HepG2 (cell line): ENCODE measurements around the gene DNAJA2. TPM values are rescaled to one million over a fixed set of nuclear protein-coding genes. Genes with fewer than 3 reads are reported as not detected.

Source experiments
- CREM ChIP-seq, 2 experiments: sonication (generic) in 1 of 2; formaldehyde crosslinking in 1 of 2; IDR thresholded peaks; 2 replicates each; pipeline versions ENCODE4 v1.4.0 to v1.6.1; 2016 to 2020; ENCODE audit warnings: antibody characterized with exemption in 1 of 2, mild to moderate bottlenecking in 1 of 2, missing genetic modification reagents in 1 of 2
- GPN1 ChIP-seq: sonication (generic); formaldehyde crosslinking; IDR thresholded peaks from 2 replicates; pipeline ENCODE4 v1.5.1; 2020; ENCODE audit warnings: missing genetic modification reagents, borderline replicate concordance
- MZF1 ChIP-seq: sonication (generic); formaldehyde crosslinking; IDR thresholded peaks from 2 replicates; pipeline ENCODE4 v1.8.1; 2023; ENCODE audit warnings: mild to moderate bottlenecking, missing genetic modification reagents, borderline replicate concordance
- NFIC ChIP-seq: IDR thresholded peaks from 2 replicates; pipeline ENCODE4 v1.6.1; 2012; ENCODE audit warnings: mild to moderate bottlenecking, low read length, inconsistent platforms
- NFYC ChIP-seq: IDR thresholded peaks from 2 replicates; pipeline ENCODE4 v1.6.1; 2016; ENCODE audit warnings: missing genetic modification reagents, missing compliant biosample characterization
- POGZ ChIP-seq: sonication (generic); formaldehyde crosslinking; IDR thresholded peaks from 2 replicates; pipeline ENCODE4 v1.4.0; 2020; ENCODE audit warnings: mild to moderate bottlenecking, missing genetic modification reagents
- PTBP1 ChIP-seq: fragments of 200-400 bp; formaldehyde crosslinking; IDR thresholded peaks from 2 replicates; pipeline ENCODE4 v1.6.1; 2018; ENCODE audit warnings: low read length, low read depth; ENCODE audit not compliant: poor library complexity, severe bottlenecking
- RBM39 ChIP-seq: fragments of 200-400 bp; formaldehyde crosslinking; IDR thresholded peaks from one replicate; pipeline ENCODE4 v1.6.1; 2018; ENCODE audit warnings: antibody characterized with exemption, mild to moderate bottlenecking, low read depth, low read length; ENCODE audit not compliant: poor library complexity, severe bottlenecking
- SMARCE1 ChIP-seq: fragments of 450-650 bp; IDR thresholded peaks from 2 replicates; pipeline ENCODE4 v1.6.1; 2017; ENCODE audit warnings: borderline replicate concordance
- SPEN ChIP-seq: sonication (generic); formaldehyde crosslinking; IDR thresholded peaks from 2 replicates; pipeline ENCODE4 v1.5.1; 2020; ENCODE audit warnings: low read depth, mild to moderate bottlenecking, missing genetic modification reagents
- SSRP1 ChIP-seq: IDR thresholded peaks from 2 replicates; pipeline ENCODE4 v1.6.1; 2016; ENCODE audit warnings: control low read depth
- SYNCRIP ChIP-seq: fragments of 200-400 bp; formaldehyde crosslinking; IDR thresholded peaks from 2 replicates; pipeline ENCODE4 v1.6.1; 2018; ENCODE audit warnings: mild to moderate bottlenecking, low read depth, low read length; ENCODE audit not compliant: insufficient read depth
- TBX2 ChIP-seq: sonication (generic); formaldehyde crosslinking; IDR thresholded peaks from 2 replicates; pipeline ENCODE4 v1.5.0; 2020; ENCODE audit warnings: missing genetic modification reagents, mild to moderate bottlenecking, borderline replicate concordance
- ZFP36L1 ChIP-seq: sonication (generic); formaldehyde crosslinking; IDR thresholded peaks from 2 replicates; pipeline ENCODE4 v1.8.0; 2022; ENCODE audit warnings: mild to moderate bottlenecking, missing genetic modification reagents, moderate library complexity
- ZNF326 ChIP-seq: sonication (generic); formaldehyde crosslinking; IDR thresholded peaks from 2 replicates; pipeline ENCODE4 v1.4.0; 2020; ENCODE audit warnings: missing genetic modification reagents, borderline replicate concordance
- ZNF33B ChIP-seq: sonication (generic); formaldehyde crosslinking; IDR thresholded peaks from 2 replicates; pipeline ENCODE4 v1.5.1; 2020; ENCODE audit warnings: mild to moderate bottlenecking, missing genetic modification reagents
- ZNF354B ChIP-seq: sonication (generic); formaldehyde crosslinking; IDR thresholded peaks from 2 replicates; pipeline ENCODE4 v1.8.0; 2022; ENCODE audit warnings: mild to moderate bottlenecking, missing genetic modification reagents
- ZNF510 ChIP-seq: sonication (generic); formaldehyde crosslinking; IDR thresholded peaks from 2 replicates; pipeline ENCODE4 v1.4.0; 2020; ENCODE audit warnings: low read depth, mild to moderate bottlenecking, missing genetic modification reagents
- ZNF552 ChIP-seq: sonication (generic); formaldehyde crosslinking; IDR thresholded peaks from 2 replicates; pipeline ENCODE4 v1.9.0; 2022; ENCODE audit warnings: missing genetic modification reagents, mild to moderate bottlenecking, borderline replicate concordance
- ZNF577 ChIP-seq: sonication (generic); formaldehyde crosslinking; IDR thresholded peaks from 2 replicates; pipeline ENCODE4 v1.4.0; 2020; ENCODE audit warnings: mild to moderate bottlenecking, low read depth, missing genetic modification reagents, borderline replicate concordance
- ZNF616 ChIP-seq: sonication (generic); formaldehyde crosslinking; IDR thresholded peaks from 2 replicates; pipeline ENCODE4 v1.5.0; 2020; ENCODE audit warnings: low read depth, mild to moderate bottlenecking, missing genetic modification reagents
- polyA plus RNA-seq, 8 experiments: library from polyadenylated mRNA; depleted of rRNA in 3 of 8; stranded (reverse) in 7 of 8; unstranded in 1 of 8; fragments of >200 nt; fragmentation: Illumina TruSeq in 4 of 8; extraction: Trizol in 4 of 8; gene quantifications; 2 replicates each; pipeline versions ENCODE4 v1.2.1 to v1.2.3, GENCODE V29; 2011 to 2016; ENCODE audit warnings: low read depth in 4 of 8, missing spikeins in 1 of 8, mixed read lengths in 1 of 8; ENCODE audit not compliant: insufficient read depth in 1 of 8
- total RNA-seq, 5 experiments: library from RNA; depleted of rRNA; stranded (reverse); fragments of >200 nt; fragmentation: Illumina TruSeq; extraction: Trizol; gene quantifications; 2 replicates each; pipeline ENCODE4 v1.2.3, GENCODE V29; 2016; ENCODE audit warnings: low read depth in 1 of 5
- TF ChIP-seq, protein P1 (sequence below): sonication (generic); formaldehyde crosslinking; IDR thresholded peaks from 2 replicates; pipeline ENCODE4 v1.5.1; 2020; ENCODE audit warnings: mild to moderate bottlenecking, missing genetic modification reagents
- TF ChIP-seq, protein P2 (sequence below): IDR thresholded peaks from 2 replicates; pipeline ENCODE4 v1.6.1; 2012; ENCODE audit warnings: low read length, improper control_type of control experiment
- TF ChIP-seq, protein P3 (sequence below): sonication (generic); formaldehyde crosslinking; IDR thresholded peaks from 2 replicates; pipeline ENCODE4 v1.4.0; 2020; ENCODE audit warnings: missing genetic modification reagents

Gene DNAJA2
- total and polyA plus RNA-seq, 2 of the 13 experiments (the other 11 are each of a cell fraction or from before 2014, with no cell fraction given): 25.4 to 176 TPM

DNA sequence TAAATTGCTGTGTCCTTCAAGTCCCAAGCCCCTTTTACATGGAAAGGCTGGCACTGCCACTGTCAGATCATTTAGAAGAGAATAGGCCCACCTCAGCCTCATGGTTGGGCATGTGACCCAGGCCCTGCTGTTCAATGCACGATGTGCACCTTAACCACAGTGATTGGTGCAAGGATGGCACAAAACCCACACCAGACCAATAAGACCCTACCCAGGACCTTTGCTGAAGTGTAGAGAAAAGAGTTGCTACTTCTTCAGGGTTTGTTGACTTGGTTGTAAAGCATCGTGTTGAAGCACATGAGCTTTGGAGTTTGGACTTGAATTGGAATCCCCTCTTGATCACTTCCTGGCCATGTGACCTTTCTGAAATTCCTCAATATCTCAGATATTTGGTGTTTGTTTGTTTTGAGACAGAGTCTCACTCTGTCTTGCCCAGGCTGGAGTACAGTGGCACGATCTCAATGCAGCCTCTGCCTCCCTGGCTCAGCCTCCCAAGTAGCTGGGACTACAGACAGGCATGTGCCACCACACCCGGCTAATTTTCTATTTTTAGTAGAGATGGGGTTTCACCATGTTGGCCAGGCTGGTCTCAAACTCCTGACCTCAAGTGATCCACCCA, 24.8 kb downstream of the DNAJA2 start (continued):
- peak; percentile 64; the same call in 1 of the 2 replicates for TF ChIP-seq SPEN
- TF ChIP-seq PTBP1: no peak
- no peak for TF ChIP-seq ZNF616 (CRISPR knock-in tag)
- TF ChIP-seq SYNCRIP: no peak
- TF ChIP-seq NFYC (CRISPR knock-in tag): no peak
- no peak for TF ChIP-seq SSRP1 (CRISPR knock-in tag)
- no peak for TF ChIP-seq ZNF33B (CRISPR knock-in tag)
- no peak for TF ChIP-seq RBM39
- peak; percentile 58; the same call in 1 of the 2 replicates for TF ChIP-seq NFIC
- TF ChIP-seq ZNF552 (CRISPR knock-in tag): no peak
- no peak for TF ChIP-seq SMARCE1
- TF ChIP-seq ZNF577: no peak
- 0 out of 2 replicates have a peak, but pooled peaks have one; percentile 49 for TF ChIP-seq POGZ (CRISPR knock-in tag)
- no peak for TF ChIP-seq MZF1 (CRISPR knock-in tag)
- TF ChIP-seq, protein P1, sequence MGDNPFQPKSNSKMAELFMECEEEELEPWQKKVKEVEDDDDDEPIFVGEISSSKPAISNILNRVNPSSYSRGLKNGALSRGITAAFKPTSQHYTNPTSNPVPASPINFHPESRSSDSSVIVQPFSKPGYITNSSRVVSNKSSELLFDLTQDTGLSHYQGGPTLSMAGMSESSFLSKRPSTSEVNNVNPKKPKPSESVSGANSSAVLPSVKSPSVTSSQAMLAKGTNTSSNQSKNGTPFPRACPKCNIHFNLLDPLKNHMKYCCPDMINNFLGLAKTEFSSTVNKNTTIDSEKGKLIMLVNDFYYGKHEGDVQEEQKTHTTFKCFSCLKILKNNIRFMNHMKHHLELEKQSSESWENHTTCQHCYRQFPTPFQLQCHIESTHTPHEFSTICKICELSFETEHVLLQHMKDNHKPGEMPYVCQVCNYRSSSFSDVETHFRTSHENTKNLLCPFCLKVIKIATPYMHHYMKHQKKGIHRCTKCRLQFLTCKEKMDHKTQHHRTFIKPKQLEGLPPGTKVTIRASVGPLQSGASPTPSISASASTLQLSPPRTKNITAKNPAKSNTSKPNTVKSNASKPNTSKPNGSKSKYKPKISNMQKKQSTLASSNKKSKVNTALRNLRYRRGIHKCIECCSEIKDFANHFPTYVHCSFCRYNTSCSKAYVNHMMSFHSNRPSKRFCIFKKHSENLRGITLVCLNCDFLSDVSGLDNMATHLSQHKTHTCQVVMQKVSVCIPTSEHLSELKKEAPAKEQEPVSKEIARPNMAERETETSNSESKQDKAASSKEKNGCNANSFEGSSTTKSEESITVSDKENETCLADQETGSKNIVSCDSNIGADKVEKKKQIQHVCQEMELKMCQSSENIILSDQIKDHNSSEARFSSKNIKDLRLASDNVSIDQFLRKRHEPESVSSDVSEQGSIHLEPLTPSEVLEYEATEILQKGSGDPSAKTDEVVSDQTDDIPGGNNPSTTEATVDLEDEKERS: no peak
- TF ChIP-seq ZFP36L1 (CRISPR knock-in tag): no peak
- TF ChIP-seq ZNF510 (CRISPR knock-in tag): 0 out of 2 replicates have a peak, but pooled peaks have one; percentile 7
- peak; percentile 11; the same call in 1 of the 2 replicates for TF ChIP-seq TBX2
- no peak for TF ChIP-seq CREM (IDR thresholded peaks at IDR 0.05)
- no peak for TF ChIP-seq CREM (CRISPR knock-in tag; IDR thresholded peaks at IDR 0.05)
- TF ChIP-seq, protein P2, sequence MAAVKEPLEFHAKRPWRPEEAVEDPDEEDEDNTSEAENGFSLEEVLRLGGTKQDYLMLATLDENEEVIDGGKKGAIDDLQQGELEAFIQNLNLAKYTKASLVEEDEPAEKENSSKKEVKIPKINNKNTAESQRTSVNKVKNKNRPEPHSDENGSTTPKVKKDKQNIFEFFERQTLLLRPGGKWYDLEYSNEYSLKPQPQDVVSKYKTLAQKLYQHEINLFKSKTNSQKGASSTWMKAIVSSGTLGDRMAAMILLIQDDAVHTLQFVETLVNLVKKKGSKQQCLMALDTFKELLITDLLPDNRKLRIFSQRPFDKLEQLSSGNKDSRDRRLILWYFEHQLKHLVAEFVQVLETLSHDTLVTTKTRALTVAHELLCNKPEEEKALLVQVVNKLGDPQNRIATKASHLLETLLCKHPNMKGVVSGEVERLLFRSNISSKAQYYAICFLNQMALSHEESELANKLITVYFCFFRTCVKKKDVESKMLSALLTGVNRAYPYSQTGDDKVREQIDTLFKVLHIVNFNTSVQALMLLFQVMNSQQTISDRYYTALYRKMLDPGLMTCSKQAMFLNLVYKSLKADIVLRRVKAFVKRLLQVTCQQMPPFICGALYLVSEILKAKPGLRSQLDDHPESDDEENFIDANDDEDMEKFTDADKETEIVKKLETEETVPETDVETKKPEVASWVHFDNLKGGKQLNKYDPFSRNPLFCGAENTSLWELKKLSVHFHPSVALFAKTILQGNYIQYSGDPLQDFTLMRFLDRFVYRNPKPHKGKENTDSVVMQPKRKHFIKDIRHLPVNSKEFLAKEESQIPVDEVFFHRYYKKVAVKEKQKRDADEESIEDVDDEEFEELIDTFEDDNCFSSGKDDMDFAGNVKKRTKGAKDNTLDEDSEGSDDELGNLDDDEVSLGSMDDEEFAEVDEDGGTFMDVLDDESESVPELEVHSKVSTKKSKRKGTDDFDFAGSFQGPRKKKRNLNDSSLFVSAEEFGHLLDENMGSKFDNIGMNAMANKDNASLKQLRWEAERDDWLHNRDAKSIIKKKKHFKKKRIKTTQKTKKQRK: no peak
- no peak for TF ChIP-seq GPN1 (CRISPR knock-in tag)
- no peak for TF ChIP-seq ZNF326 (CRISPR knock-in tag)
- 0 out of 2 replicates have a peak, but pooled peaks have one; percentile 47 for TF ChIP-seq ZNF354B (CRISPR knock-in tag)
- TF ChIP-seq, protein P3, sequence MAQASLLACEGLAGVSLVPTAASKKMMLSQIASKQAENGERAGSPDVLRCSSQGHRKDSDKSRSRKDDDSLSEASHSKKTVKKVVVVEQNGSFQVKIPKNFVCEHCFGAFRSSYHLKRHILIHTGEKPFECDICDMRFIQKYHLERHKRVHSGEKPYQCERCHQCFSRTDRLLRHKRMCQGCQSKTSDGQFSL: no peak
